ENCODE measurements around the gene EXPH5.

GRCh38 chr11:108501396-108501795 lies 92.2 kb downstream of the EXPH5 start:
- no peak for TF ChIP-seq CTCF (IDR thresholded peaks at IDR 0.05)
- no peak for TF ChIP-seq POLR2A (IDR thresholded peaks at IDR 0.05)

Measured in Peyer's patch (tissue), 4 donors.